HepG2 (cell line): ENCODE data around the gene C5orf24. TPM values are rescaled to one million over a fixed set of nuclear protein-coding genes. Genes with fewer than 3 reads are reported as not detected.

Experiments
- AGO2 ChIP-seq: fragments of 200-400 bp; formaldehyde crosslinking; optimal IDR thresholded peaks from 2 replicates; pipeline ENCODE3; 2017; ENCODE audit warnings: mild to moderate bottlenecking, low read depth, low read length, moderate library complexity
- AHDC1 ChIP-seq: sonication (generic); formaldehyde crosslinking; IDR thresholded peaks from 2 replicates; pipeline ENCODE4 v1.5.1; 2020; ENCODE audit warnings: mild to moderate bottlenecking, missing genetic modification reagents, borderline replicate concordance
- DZIP1 ChIP-seq: sonication (generic); formaldehyde crosslinking; IDR thresholded peaks from 2 replicates; pipeline ENCODE4 v1.5.0; 2020; ENCODE audit warnings: mild to moderate bottlenecking, missing genetic modification reagents
- FOXO4 ChIP-seq: sonication (generic); formaldehyde crosslinking; conservative IDR thresholded peaks from 2 replicates; pipeline ENCODE4 v1.8.1; 2023; ENCODE audit warnings: missing genetic modification reagents
- KDM5B ChIP-seq: sonication (generic); formaldehyde crosslinking; IDR thresholded peaks from 2 replicates; pipeline ENCODE4 v1.4.0; 2020; ENCODE audit warnings: missing genetic modification reagents, mild to moderate bottlenecking, borderline replicate concordance
- KLF16 ChIP-seq, 2 experiments: sonication (generic) in 1 of 2; formaldehyde crosslinking in 1 of 2; IDR thresholded peaks; 2 replicates each; pipeline versions ENCODE4 v1.6.1 to v1.8.0; 2016 to 2023; ENCODE audit warnings: missing genetic modification reagents in 2 of 2, missing compliant biosample characterization in 1 of 2
- MNT ChIP-seq: fragments of 450-650 bp; IDR thresholded peaks from 2 replicates; pipeline ENCODE4 v1.6.1; 2016
- NCOA1 ChIP-seq: sonication (generic); formaldehyde crosslinking; IDR thresholded peaks from 2 replicates; pipeline ENCODE4 v1.9.0; 2021; ENCODE audit warnings: missing genetic modification reagents
- POLR2AphosphoS5 ChIP-seq: IDR thresholded peaks from 2 replicates; pipeline ENCODE4 v1.6.1; 2012; ENCODE audit warnings: low read depth, low read length
- SMAD3 ChIP-seq: sonication (generic); formaldehyde crosslinking; IDR thresholded peaks from 2 replicates; pipeline ENCODE4 v1.4.0; 2020; ENCODE audit warnings: missing genetic modification reagents
- THAP9 ChIP-seq: sonication (generic); formaldehyde crosslinking; IDR thresholded peaks from 2 replicates; pipeline ENCODE4; 2020; ENCODE audit warnings: missing genetic modification reagents, mild to moderate bottlenecking, borderline replicate concordance
- YEATS2 ChIP-seq: sonication (generic); formaldehyde crosslinking; IDR thresholded peaks from 2 replicates; pipeline ENCODE4 v1.4.0; 2020; ENCODE audit warnings: missing genetic modification reagents, borderline replicate concordance
- ZNF564 ChIP-seq: sonication (generic); formaldehyde crosslinking; IDR thresholded peaks from 2 replicates; pipeline ENCODE4 v1.8.1; 2023; ENCODE audit warnings: mild to moderate bottlenecking, missing genetic modification reagents
- ZNF782 ChIP-seq: sonication (generic); formaldehyde crosslinking; IDR thresholded peaks from 2 replicates; pipeline ENCODE4 v1.4.0; 2020; ENCODE audit warnings: missing genetic modification reagents, mild to moderate bottlenecking, borderline replicate concordance
- polyA plus RNA-seq, 8 experiments: library from polyadenylated mRNA; depleted of rRNA in 3 of 8; stranded (reverse) in 7 of 8; unstranded in 1 of 8; fragments of >200 nt; fragmentation: Illumina TruSeq in 4 of 8; extraction: Trizol in 4 of 8; gene quantifications; 2 replicates each; pipeline versions ENCODE4 v1.2.1 to v1.2.3, GENCODE V29; 2011 to 2016; ENCODE audit warnings: low read depth in 4 of 8, missing spikeins in 1 of 8, mixed read lengths in 1 of 8; ENCODE audit not compliant: insufficient read depth in 1 of 8
- total RNA-seq, 5 experiments: library from RNA; depleted of rRNA; stranded (reverse); fragments of >200 nt; fragmentation: Illumina TruSeq; extraction: Trizol; gene quantifications; 2 replicates each; pipeline ENCODE4 v1.2.3, GENCODE V29; 2016; ENCODE audit warnings: low read depth in 1 of 5

C5orf24 gene
- total and polyA plus RNA-seq, 2 of the 13 experiments (the other 11 are each of a cell fraction or from before 2014, with no cell fraction given): 34.6 to 41.5 TPM

- TF ChIP-seq AHDC1 (no peak), KLF16 (CRISPR knock-in tag; IDR thresholded peaks at IDR 0.05) (no peak), DZIP1 (CRISPR knock-in tag) (no peak), THAP9 (no peak), ZNF564 (CRISPR knock-in tag) (no peak), AGO2 (no peak), ZNF782 (CRISPR knock-in tag) (no peak), KDM5B (no peak), YEATS2 (CRISPR knock-in tag) (no peak), SMAD3 (no peak), NCOA1 (CRISPR knock-in tag) (no peak), POLR2AphosphoS5 (no peak), MNT (no peak), FOXO4 (CRISPR knock-in tag) (no peak)
Observed at GRCh38 chr5:134905246-134905996, 59.7 kb downstream of the C5orf24 start (continued).
